ENCODE data around the gene KCNA3. TPM values are rescaled to one million over a fixed set of nuclear protein-coding genes. Genes with fewer than 3 reads are reported as not detected.

KCNA3 gene
- 1 to 10 TPM in 1 of 2 donors, under 1 TPM in 1; 0.92 to 3.4 TPM for total RNA-seq
- long read RNA-seq: 0 reads

DNA sequence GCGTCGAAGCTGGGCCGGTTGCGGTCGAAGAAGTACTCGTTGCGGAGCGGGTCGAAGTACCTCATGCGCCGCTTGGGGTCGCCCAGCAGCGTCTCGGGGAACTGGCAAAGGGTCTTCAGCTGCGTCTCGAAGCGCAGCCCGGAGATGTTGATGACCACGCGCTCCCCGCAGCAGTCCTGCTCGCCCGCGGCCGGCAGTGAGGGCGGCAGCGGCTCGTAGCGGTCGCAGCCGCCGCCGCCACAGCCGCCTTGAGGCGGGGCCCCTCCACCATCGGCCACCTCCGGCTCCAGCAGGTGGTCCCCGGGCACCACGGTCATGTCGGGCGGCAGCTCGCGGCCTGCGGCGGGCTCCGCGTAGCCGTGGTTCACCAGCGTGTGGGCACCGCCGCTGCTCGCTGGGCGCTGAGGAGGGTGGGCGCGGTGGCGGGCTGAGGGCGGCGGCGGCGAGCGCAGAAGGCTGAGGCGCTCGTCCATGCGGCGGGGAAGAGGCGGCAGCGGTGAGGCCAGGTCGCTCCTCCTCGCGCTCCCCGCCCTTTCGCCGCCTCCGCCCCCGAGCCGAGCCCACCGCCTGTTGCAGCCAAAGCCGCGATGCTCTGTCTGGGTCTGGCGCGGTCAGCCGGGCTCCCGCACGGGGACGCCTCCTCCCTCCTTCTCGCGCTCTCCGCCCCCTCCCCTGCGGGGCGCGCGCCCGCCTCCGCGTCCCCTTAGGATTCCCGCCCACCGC is at the start of gene KCNA3:
Gene KCNA3, minus strand, starts transcription at position 604 of the 723 bp plus-strand sequence. Its CDS starts 131 bp downstream, at position 473.
- intact Hi-C loops (cut with DNase I, micrococcal nuclease): no loop called here
- DNase-seq (peak; percentile 34 to 51), ATAC-seq (peak; percentile 26)

DNA sequence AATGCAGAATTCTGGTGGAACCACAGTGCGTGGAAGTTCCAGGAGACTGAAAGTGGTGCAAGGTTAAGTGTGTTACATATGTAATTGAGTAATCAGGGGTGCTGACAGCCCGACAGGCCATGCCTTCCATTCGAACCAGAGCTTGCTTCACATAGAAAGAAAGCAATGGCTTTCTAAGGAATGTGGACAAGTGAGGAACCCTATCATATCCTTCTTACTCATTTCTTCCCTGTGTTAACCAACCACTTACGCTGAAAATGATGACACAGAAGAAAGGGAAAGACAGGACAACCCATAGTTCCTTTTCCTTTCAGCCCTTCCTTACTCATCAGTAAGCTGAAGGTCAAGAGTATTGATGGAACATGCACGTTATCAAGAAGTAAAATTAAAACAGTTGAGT is 48.1 kb upstream of the KCNA3 start:
- ATAC-seq (no peak), DNase-seq (no peak)
- intact Hi-C loops (cut with DNase I, micrococcal nuclease): no loop called here

GRCh38 chr1:110719908-110720307 is 45.2 kb upstream of the KCNA3 start:
- intact Hi-C loops (cut with DNase I, micrococcal nuclease): no loop called here
- no peak for ATAC-seq
- DNase-seq: no peak

DNA sequence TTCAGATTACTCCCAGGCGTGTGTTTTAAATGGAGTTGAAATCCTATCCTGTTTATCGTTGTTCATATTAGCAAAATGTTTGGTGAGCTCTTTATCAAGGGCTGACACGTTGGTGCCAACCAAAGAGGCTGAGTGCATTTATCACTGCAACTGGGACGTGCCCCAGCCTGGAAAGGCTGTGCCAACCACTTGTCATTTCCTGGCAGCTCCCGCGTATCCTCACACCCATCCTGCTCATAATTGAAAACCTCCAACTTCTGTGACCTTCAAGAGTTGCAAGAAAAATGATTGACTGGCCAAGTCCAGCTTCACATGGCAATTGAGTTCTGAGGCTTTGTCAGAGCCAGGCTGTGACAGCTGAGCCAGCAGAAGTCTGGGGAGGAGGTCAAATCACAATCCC is 43.7 kb upstream of the KCNA3 start:
- DNase-seq (no peak), ATAC-seq (no peak)
- intact Hi-C loops (cut with DNase I, micrococcal nuclease): no loop called here

DNA sequence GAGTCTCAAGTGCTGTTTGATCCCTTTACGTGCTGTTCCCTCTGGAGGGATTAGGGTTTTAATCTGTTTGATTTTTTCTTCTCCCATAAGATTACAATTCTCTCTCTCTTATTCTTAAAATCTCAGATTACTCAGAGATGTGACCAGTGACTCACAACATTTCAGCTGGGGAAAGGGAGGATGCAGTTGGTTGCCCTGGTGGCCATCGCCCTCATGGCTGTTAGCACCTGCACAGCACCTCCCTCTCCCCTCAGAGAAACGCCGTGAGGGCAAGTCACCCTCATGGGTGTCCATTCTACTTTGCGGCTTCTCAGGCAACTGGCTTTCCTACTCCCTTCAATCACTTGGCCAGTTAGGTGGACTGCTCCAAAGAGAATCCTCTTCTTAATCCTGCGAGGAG is 42.4 kb upstream of the KCNA3 start:
- DNase-seq: no peak
- ATAC-seq: no peak
- intact Hi-C loops (cut with DNase I, micrococcal nuclease): no loop called here

GRCh38 chr1:110714374-110714995 is 39.7 kb upstream of the KCNA3 start:
- intact Hi-C loops (cut with DNase I, micrococcal nuclease): no loop called here
- no peak for ATAC-seq
- DNase-seq: no peak

- DNase-seq: no peak
- ATAC-seq: no peak
- intact Hi-C loops (cut with DNase I, micrococcal nuclease): no loop called here
Measured at GRCh38 chr1:110713221-110713620, 38.5 kb upstream of the KCNA3 start.

- no peak for ATAC-seq
- intact Hi-C loops (cut with DNase I, micrococcal nuclease): no loop called here
- DNase-seq: no peak
Measured at GRCh38 chr1:110710314-110710713, 35.6 kb upstream of the KCNA3 start.

DNA sequence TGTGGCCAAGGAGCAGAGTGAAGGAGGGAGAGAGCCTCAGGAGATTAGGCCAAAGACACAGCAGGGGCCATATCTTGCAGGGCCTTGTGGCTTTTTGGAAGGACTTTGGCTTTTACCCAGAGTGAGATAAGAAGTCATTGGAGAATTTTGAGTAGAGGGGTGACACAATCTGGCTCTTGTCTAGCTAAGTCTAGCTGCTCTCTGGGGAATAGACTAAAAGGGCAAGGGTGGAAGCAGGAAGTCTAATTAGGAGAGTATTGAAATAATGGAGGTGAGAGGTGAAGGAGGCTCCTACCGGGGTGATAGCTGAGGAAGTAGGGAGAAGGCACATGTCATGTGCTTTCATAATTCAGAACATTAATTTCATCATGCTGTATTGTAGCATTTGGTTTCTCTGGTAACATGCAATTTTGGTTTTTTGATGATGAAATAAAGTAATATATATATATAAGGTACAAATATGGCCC is 34.3 kb upstream of the KCNA3 start:
- intact Hi-C loops (cut with DNase I, micrococcal nuclease): no loop called here
- ATAC-seq: no peak
- no peak for DNase-seq

- intact Hi-C loops (cut with DNase I, micrococcal nuclease): no loop called here
- DNase-seq (no peak), ATAC-seq (no peak)
Measured at GRCh38 chr1:110707232-110707631, 32.5 kb upstream of the KCNA3 start.

GRCh38 chr1:110706621-110707020 is 31.9 kb upstream of the KCNA3 start:
- DNase-seq (no peak), ATAC-seq (no peak)
- intact Hi-C loops (cut with DNase I, micrococcal nuclease): no loop called here

GRCh38 chr1:110702260-110702659 is 27.5 kb upstream of the KCNA3 start:
- intact Hi-C loops (cut with DNase I, micrococcal nuclease): no loop called here
- DNase-seq (no peak), ATAC-seq (no peak)

GRCh38 chr1:110700767-110701166 is 26.0 kb upstream of the KCNA3 start:
- DNase-seq: no peak
- intact Hi-C loops (cut with DNase I, micrococcal nuclease): no loop called here

GRCh38 chr1:110697606-110698005 is 22.9 kb upstream of the KCNA3 start:
- ATAC-seq: no peak
- intact Hi-C loops (cut with DNase I, micrococcal nuclease): no loop called here
- DNase-seq: no peak

More at GRCh38 chr1:110700767-110701166, 26.0 kb upstream of the KCNA3 start:
- no peak for ATAC-seq

DNA sequence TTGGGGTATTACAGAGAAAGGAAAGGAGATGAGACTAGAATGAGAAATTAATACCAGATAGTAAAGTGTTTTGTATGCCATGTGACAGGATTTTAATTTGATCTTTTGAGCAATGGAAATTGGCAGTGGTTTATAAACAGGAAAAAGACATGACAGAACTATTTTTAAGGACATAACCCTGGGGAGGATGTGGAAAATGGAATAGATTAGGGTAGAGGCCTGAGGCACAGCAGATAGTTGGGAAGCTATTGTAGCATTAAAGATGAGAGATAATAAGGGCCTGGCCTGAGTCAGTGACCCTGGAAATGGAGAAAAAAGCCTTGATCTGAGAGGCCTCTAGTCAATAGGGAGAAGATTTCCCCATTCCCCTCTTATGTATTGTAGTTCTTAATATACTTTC is 22.1 kb upstream of the KCNA3 start:
- ATAC-seq (no peak), DNase-seq (no peak)
- intact Hi-C loops (cut with DNase I, micrococcal nuclease): no loop called here

DNA sequence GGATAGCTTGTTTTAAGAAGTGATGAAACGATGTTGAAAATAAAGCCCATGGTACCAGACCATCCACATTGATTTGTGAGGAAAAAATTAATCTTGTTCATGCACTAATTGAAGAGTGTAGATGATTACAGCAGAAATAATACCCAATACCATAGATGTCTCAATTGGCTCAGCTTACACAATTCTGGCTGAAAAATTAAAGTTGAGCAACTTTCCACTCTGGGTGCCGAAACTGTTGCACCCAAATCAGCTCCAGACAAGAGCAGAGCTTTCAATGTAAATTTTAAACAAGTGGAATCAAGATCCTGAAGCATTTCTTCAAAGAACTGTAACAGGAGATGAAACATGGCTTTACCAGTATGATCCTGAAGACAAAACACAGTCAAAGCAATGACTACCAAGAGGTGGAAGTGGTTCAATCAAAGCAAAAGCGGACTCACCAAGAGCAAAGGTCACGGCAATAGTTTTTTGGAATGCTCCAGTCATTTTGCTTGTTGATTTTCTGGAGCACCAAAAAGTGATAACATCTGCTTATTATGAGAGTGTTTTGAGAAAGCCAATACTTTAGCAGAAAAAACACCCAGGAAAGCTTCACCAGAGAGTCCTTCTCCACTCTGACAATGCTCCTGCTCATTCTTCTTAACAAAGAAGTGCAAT is 16.1 kb upstream of the KCNA3 start:
- no peak for DNase-seq
- no peak for ATAC-seq
- intact Hi-C loops (cut with DNase I, micrococcal nuclease): no loop called here

DNA sequence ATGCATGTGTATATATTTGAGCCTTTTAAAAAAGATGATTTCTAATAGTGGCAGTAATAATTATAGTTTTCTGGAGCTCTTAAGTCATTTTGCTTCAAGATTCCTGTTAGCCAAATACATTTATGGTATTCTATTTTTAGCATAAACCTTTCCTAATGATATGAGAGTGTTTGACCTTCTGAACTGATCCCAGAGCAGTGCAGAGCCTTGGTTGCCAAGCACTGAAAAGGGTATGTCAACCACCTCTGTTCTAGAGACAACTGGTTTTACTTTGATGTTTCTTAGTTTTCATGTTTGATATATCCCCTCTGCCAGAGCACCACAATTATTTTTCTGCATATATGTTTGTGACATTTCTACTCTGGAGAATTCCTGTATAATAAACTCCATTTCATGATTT is 15.1 kb upstream of the KCNA3 start:
- ATAC-seq (no peak), DNase-seq (no peak)
- intact Hi-C loops (cut with DNase I, micrococcal nuclease): no loop called here

DNA sequence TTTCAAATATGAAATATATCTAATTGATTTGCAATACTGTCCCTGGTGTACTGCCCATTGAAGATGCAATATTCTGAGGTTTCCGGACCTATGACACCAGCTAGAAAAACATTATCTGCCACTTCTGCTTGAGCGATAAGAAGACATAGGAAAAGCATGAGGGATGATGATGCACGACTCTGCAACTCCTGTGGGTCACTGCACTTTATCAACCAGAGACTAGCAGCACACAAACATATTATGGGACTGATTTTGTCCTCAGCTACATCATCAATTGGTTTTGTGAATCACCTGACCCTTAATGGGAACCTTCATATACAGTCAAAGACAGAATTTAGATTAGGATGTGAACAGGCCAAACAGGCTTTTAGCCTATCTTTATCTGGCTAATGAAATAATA is 13.8 kb upstream of the KCNA3 start:
- ATAC-seq: no peak
- intact Hi-C loops (cut with DNase I, micrococcal nuclease): no loop called here
- DNase-seq: no peak

- DNase-seq: no peak
- intact Hi-C loops (cut with DNase I, micrococcal nuclease): no loop called here
- no peak for ATAC-seq
Measured at GRCh38 chr1:110687250-110687649, 12.5 kb upstream of the KCNA3 start.

DNA sequence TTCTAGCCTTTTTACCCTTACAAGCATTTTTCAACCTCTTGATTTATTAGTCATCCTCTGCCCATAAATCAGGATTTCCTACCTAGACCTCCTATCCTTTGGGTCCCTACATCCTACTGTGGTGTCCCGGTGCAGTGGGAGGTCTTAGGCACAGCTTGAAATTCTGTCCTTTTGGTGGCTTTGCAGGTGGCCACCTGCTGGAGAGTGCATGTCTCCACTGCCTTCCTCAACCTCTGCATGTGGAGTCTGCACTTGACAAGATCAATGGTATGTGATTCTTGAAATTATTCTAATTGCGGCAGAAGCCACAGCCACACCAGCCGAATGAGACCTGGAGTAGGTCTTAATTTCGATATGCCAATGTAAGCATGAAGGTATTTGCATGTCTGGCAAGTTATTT is 11.4 kb upstream of the KCNA3 start:
- DNase-seq (no peak), ATAC-seq (no peak)
- intact Hi-C loops (cut with DNase I, micrococcal nuclease): no loop called here
